ENCODE measurements around the gene CLCN1. TPM values are rescaled to one million over a fixed set of nuclear protein-coding genes. Genes with fewer than 3 reads are reported as not detected.

CLCN1 gene
- total RNA-seq, 1 experiment from 2014 or later, result not detected

GRCh38 chr7:143395187-143396149 is 79.6 kb downstream of the CLCN1 start:
- Mint-ChIP-seq H3K4me3 (ENCODE audit: unreplicated experiment) (no peak overlapping the region), H3K36me3 (ENCODE audit: insufficient read depth, unreplicated experiment) (peaks cover 29% of the 10 kb centered on the region), H3K27me3 (ENCODE audit: insufficient read depth, unreplicated experiment) (no peaks in the 10 kb centered on the region), H3K27ac (ENCODE audit: low read depth, unreplicated experiment) (no peak overlapping the region), H3K4me1 (ENCODE audit: insufficient read depth, unreplicated experiment) (peaks cover 11% of the 10 kb centered on the region), H3K9me3 (ENCODE audit: unreplicated experiment) (no peaks in the 10 kb centered on the region)
- DNase-seq (ENCODE audit: unreplicated experiment), result no peak
- no peak for TF ChIP-seq CTCF (IDR thresholded peaks at IDR 0.05; ENCODE audit: unreplicated experiment)
- intact Hi-C loops (cut with micrococcal nuclease), result no loop called here
- CTCF ChIA-PET, result interaction anchor here (0.7 to 2.0 kb wide), 3 partner anchors 12 to 167 kb away, joined by 4 to 7 read pairs (median 4); partner anchors contain the start of gene EPHA1
- no TSS peak for BruUV-seq (replicated peaks)
- POLR2A ChIA-PET, result interaction anchor here (1.6 to 1.7 kb wide), 2 partner anchors 12 to 13 kb away, joined by 4 to 6 read pairs; no protein-coding TSS in a partner anchor

DNA sequence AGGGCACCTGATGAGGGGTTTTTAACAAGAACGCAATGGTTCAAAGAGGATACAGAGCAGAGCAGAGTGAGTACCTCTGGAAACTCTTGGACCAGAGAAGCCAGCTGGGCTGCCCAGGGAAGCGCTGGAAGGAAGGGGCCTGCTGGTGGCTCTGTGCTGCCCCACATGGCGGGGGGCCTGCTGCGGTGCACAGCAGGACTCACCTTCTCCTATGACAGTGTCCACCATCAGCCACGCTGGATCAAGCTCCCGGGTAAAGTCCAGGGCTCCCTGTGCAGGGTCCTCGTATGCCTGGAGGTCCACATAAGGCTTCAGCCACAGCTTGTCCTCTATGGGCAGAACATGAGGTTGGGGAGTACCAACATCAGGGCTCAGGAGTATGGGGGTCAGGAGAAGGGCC is 80.3 kb downstream of the CLCN1 start:
- ChIA-PET POLR2A (interaction anchor here (1.7 kb wide), 1 partner anchor 12 kb away, joined by 4 read pairs; no protein-coding TSS in a partner anchor), CTCF (interaction anchor here (0.5 to 2.0 kb wide), 4 partner anchors 12 to 537 kb away, joined by 3 to 7 read pairs (median 4); partner anchors contain the start of gene EPHA1)
- no TSS peak for BruUV-seq (replicated peaks)
- TF ChIP-seq CTCF (IDR thresholded peaks at IDR 0.05; ENCODE audit: unreplicated experiment), result no peak
- no peak overlapping the region for H3K27ac Mint-ChIP-seq (ENCODE audit: low read depth, unreplicated experiment)
- no peak for DNase-seq (ENCODE audit: unreplicated experiment)
- H3K27me3 Mint-ChIP-seq (ENCODE audit: insufficient read depth, unreplicated experiment), result no peaks in the 10 kb centered on the region
- H3K9me3 Mint-ChIP-seq (ENCODE audit: unreplicated experiment), result no peaks in the 10 kb centered on the region
- H3K36me3 Mint-ChIP-seq (ENCODE audit: insufficient read depth, unreplicated experiment), result peaks cover 24% of the 10 kb centered on the region
- intact Hi-C loops (cut with micrococcal nuclease), result no loop called here
- H3K4me3 Mint-ChIP-seq (ENCODE audit: unreplicated experiment), result no peak overlapping the region
- peaks cover 11% of the 10 kb centered on the region for H3K4me1 Mint-ChIP-seq (ENCODE audit: insufficient read depth, unreplicated experiment)

GRCh38 chr7:143396625-143397556 is 81.0 kb downstream of the CLCN1 start:
- peaks cover 11% of the 10 kb centered on the region for H3K4me1 Mint-ChIP-seq (ENCODE audit: insufficient read depth, unreplicated experiment)
- no peak overlapping the region for H3K4me3 Mint-ChIP-seq (ENCODE audit: unreplicated experiment)
- ChIA-PET CTCF (interaction anchor here (0.5 to 2.0 kb wide), 5 partner anchors 11 to 657 kb away, joined by 3 to 7 read pairs (median 4); partner anchors contain the start of gene EPHA1), POLR2A (no interaction called here)
- H3K27ac Mint-ChIP-seq (ENCODE audit: low read depth, unreplicated experiment), result peak overlapping the region; percentile 27
- no peaks in the 10 kb centered on the region for H3K9me3 Mint-ChIP-seq (ENCODE audit: unreplicated experiment)
- H3K27me3 Mint-ChIP-seq (ENCODE audit: insufficient read depth, unreplicated experiment), result no peaks in the 10 kb centered on the region
- TF ChIP-seq CTCF (IDR thresholded peaks at IDR 0.05; ENCODE audit: unreplicated experiment), result no peak
- peaks cover 18% of the 10 kb centered on the region for H3K36me3 Mint-ChIP-seq (ENCODE audit: insufficient read depth, unreplicated experiment)
- no peak for DNase-seq (ENCODE audit: unreplicated experiment)
- no TSS peak for BruUV-seq (replicated peaks)
- intact Hi-C loops (cut with micrococcal nuclease), result no loop called here

Data from MCF 10A (cell line).